Endodermal cell (in vitro differentiated cells): ENCODE measurements around the gene FAM151A. TPM values are rescaled to one million over a fixed set of nuclear protein-coding genes. Genes with fewer than 3 reads are reported as not detected.

Experiments used
- DNase-seq: peaks from one replicate; pipeline ENCODE4 v3.0.0-alpha.2; 2017
- H3K27ac ChIP-seq: 2 replicates; pipeline ENCODE4 v1.5.1; 2013; ENCODE audit warnings: mild to moderate bottlenecking, low read depth, low read length, moderate library complexity
- H3K27me3 ChIP-seq: 2 replicates; pipeline ENCODE4 v1.6.1; 2013; ENCODE audit warnings: mild to moderate bottlenecking, low read length, moderate library complexity; ENCODE audit not compliant: insufficient read depth, control insufficient read depth, poor library complexity, severe bottlenecking
- H3K36me3 ChIP-seq: 2 replicates; pipeline ENCODE4 v1.7.0; 2013; ENCODE audit warnings: mild to moderate bottlenecking, low read length, moderate library complexity; ENCODE audit not compliant: control insufficient read depth, insufficient read depth
- H3K4me1 ChIP-seq: one replicate; pipeline ENCODE4 v1.7.0; 2013; ENCODE audit warnings: low read length; ENCODE audit not compliant: control insufficient read depth, insufficient read depth
- H3K4me3 ChIP-seq: 2 replicates; pipeline ENCODE4 v1.5.1; 2013; ENCODE audit warnings: mild to moderate bottlenecking, low read length, moderate library complexity
- H3K9ac ChIP-seq: 2 replicates; pipeline ENCODE4 v1.6.1; 2013; ENCODE audit warnings: mild to moderate bottlenecking, low read length, moderate library complexity; ENCODE audit not compliant: poor library complexity, severe bottlenecking; ENCODE audit errors: extremely low read depth
- H3K9me3 ChIP-seq: 2 replicates; pipeline ENCODE4 v1.6.1; 2013; ENCODE audit warnings: mild to moderate bottlenecking, low read length, moderate library complexity; ENCODE audit not compliant: control insufficient read depth
- H3K27ac Mint-ChIP-seq: 2 replicates; pipeline ENCODE4 v1.8.0; 2020; ENCODE audit warnings: mixed read lengths
- H3K27me3 Mint-ChIP-seq: 2 replicates; pipeline ENCODE4 v1.8.0; 2021; ENCODE audit warnings: mild to moderate bottlenecking, mixed read lengths; ENCODE audit not compliant: insufficient read depth
- H3K36me3 Mint-ChIP-seq: 2 replicates; pipeline ENCODE4 v1.8.0; 2020; ENCODE audit warnings: low read depth, mixed read lengths
- H3K4me1 Mint-ChIP-seq: 2 replicates; pipeline ENCODE4 v1.8.0; 2020; ENCODE audit warnings: mixed read lengths
- H3K4me3 Mint-ChIP-seq: 2 replicates; pipeline ENCODE4 v1.8.0; 2020; ENCODE audit warnings: mild to moderate bottlenecking, moderate library complexity, mixed read lengths
- H3K9me3 Mint-ChIP-seq: 2 replicates; pipeline ENCODE4 v1.8.0; 2020; ENCODE audit warnings: mild to moderate bottlenecking, mixed read lengths
- CTCF ChIP-seq: fragments of 200-600 bp; sonication (generic); conservative IDR thresholded peaks from 2 replicates; pipeline ENCODE4 v1.5.0; 2021; ENCODE audit warnings: antibody characterized with exemption, mild to moderate bottlenecking
- WGBS, 2 experiments: methylation state at CpG; one replicate each; pipeline versions ENCODE4 v1.1.5 to v1.1.7; 2013; ENCODE audit warnings: missing lambda C conversion rate in 2 of 2, mixed read lengths in 1 of 2; ENCODE audit not compliant: insufficient coverage in 1 of 2, insufficient read length in 1 of 2; 5-methylcytosine and 5-hydroxymethylcytosine counted together
- total RNA-seq, 2 donors: library from RNA; stranded (reverse); fragmentation: NEBNext Ultra II Directional in 1 of 2; extraction: Animal tissue kit (Norgen Biotek cat#: 25700) in 1 of 2; gene quantifications; 2 replicates in 1 of 2; 3 replicates in 1 of 2; pipeline ENCODE4 v1.2.1, GENCODE V29; 2021

The FAM151A gene
- total RNA-seq, 2 donors from 2014 or later = not detected

DNA sequence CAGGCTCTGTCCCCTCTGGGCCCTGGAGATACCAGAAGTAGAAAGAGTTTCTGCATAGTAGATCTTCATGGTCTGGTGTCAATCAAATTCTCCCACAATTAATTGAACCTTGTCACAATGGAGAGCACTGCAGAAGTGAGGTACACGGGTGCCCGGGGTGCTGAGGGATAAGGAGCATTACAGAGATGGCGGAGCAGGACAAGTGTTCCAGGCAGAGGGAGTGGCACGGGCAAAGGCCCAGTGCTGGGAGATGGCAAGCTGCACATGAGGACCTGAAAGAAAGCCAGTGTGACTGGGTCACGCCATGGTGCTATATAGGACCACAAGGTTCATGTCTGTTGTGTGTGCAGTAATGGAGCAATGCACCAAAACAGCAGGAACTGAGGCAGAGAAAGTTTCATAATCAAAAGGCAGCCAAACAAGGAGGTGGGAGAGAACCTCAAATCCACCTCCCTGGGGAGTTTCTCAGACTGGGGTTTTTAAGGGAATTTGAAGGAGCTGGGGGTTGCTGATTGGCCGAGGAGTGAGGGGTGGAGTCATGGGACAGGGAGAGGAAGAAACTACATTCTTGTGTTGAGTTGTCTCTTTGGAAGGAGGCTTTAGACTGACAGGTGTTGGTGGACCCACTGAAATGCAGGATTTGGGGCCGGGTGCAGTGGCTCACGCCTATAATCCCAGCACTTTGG lies 47.6 kb downstream of the FAM151A start:
- Mint-ChIP-seq H3K27ac (no peak overlapping the region), H3K9me3 (no peaks in the 10 kb centered on the region), H3K36me3 (no peaks in the 10 kb centered on the region), H3K4me1 (peaks cover 15% of the 10 kb centered on the region), H3K4me3 (no peak overlapping the region), H3K27me3 (no peaks in the 10 kb centered on the region)
- H3K27me3 ChIP-seq = no peaks in the 10 kb centered on the region
- no peak overlapping the region for H3K9ac ChIP-seq
- WGBS, 2 experiments = 89% methylated on average over 8 of the region's 8 CpGs
- no peak for TF ChIP-seq CTCF
- H3K4me1 ChIP-seq = no peaks in the 10 kb centered on the region
- H3K27ac ChIP-seq = no peak overlapping the region
- no peaks in the 10 kb centered on the region for H3K9me3 ChIP-seq
- no peak for DNase-seq
- H3K4me3 ChIP-seq = no peak overlapping the region
- H3K36me3 ChIP-seq = no peaks in the 10 kb centered on the region

GRCh38 chr1:54575161-54575560 lies 48.2 kb downstream of the FAM151A start:
- Mint-ChIP-seq H3K9me3 (no peaks in the 10 kb centered on the region), H3K27ac (no peak overlapping the region), H3K36me3 (no peaks in the 10 kb centered on the region), H3K27me3 (no peaks in the 10 kb centered on the region), H3K4me1 (peaks cover 15% of the 10 kb centered on the region), H3K4me3 (no peak overlapping the region)
- Histone ChIP-seq H3K36me3 (no peaks in the 10 kb centered on the region), H3K9ac (no peak overlapping the region), H3K27ac (no peak overlapping the region), H3K4me3 (no peak overlapping the region), H3K9me3 (no peaks in the 10 kb centered on the region), H3K27me3 (no peaks in the 10 kb centered on the region), H3K4me1 (no peaks in the 10 kb centered on the region)
- DNase-seq = peak; percentile 67
- 86 to 100% methylated on average over 1 to 3 of the region's 3 CpGs for WGBS, 2 experiments
- TF ChIP-seq CTCF = peak; percentile 72

GRCh38 chr1:54574158-54574778 lies 49.1 kb downstream of the FAM151A start:
- no peak overlapping the region for H3K27ac ChIP-seq

More at GRCh38 chr1:54574158-54574778, 49.1 kb downstream of the FAM151A start:
- no peaks in the 10 kb centered on the region for H3K36me3 ChIP-seq
- Mint-ChIP-seq H3K36me3 (no peaks in the 10 kb centered on the region), H3K27me3 (no peaks in the 10 kb centered on the region), H3K4me3 (no peak overlapping the region), H3K4me1 (peaks cover 15% of the 10 kb centered on the region), H3K9me3 (no peaks in the 10 kb centered on the region), H3K27ac (no peak overlapping the region)
- no peaks in the 10 kb centered on the region for H3K27me3 ChIP-seq
- WGBS, 2 experiments = 90 to 92% methylated on average over 8 to 12 of the region's 12 CpGs
- H3K9ac ChIP-seq = no peak overlapping the region
- no peak overlapping the region for H3K4me3 ChIP-seq
- no peak for DNase-seq
- no peak for TF ChIP-seq CTCF
- no peaks in the 10 kb centered on the region for H3K9me3 ChIP-seq
- no peaks in the 10 kb centered on the region for H3K4me1 ChIP-seq
